Peyer's patch (tissue), 4 donors: ENCODE results near the gene ELMO1.

ENCODE experiments used
- POLR2A ChIP-seq, 2 donors: fragments of 450-650 bp; IDR thresholded peaks; one replicate each; pipeline ENCODE4 v1.5.1; 2017; ENCODE audit warnings: antibody characterized with exemption in 2 of 2, mild to moderate bottlenecking in 2 of 2, moderate library complexity in 2 of 2
- TF ChIP-seq, protein P1 (sequence below), 6 experiments: fragments of 450-650 bp in 4 of 6; fragments of 200-600 bp in 2 of 6; sonication (generic) in 1 of 6; IDR thresholded peaks; one replicate each; pipeline ENCODE4 v1.5.1; 2017 to 2019; ENCODE audit warnings: antibody characterized with exemption in 6 of 6, mild to moderate bottlenecking in 3 of 6, moderate library complexity in 1 of 6

DNA sequence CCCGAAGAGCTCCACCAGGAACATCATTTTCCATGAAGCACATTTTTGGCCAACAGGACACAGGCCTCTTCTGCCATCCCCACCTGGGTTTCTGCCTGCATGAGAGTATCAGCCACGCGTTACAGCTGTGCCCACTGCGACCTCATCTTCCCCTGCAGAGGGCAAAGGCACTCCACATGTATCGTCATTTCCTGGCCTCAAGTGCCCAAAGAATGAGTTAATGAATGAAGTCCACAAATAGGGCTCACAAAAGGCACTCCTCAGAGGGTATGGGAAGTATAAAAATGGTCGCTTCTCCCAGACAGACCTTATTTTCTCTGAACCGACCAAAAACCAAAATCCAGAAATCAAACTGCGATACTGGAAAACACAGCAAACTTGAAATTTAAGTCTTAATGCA is 18.5 kb downstream of the ELMO1 start:
- TF ChIP-seq, protein P1, sequence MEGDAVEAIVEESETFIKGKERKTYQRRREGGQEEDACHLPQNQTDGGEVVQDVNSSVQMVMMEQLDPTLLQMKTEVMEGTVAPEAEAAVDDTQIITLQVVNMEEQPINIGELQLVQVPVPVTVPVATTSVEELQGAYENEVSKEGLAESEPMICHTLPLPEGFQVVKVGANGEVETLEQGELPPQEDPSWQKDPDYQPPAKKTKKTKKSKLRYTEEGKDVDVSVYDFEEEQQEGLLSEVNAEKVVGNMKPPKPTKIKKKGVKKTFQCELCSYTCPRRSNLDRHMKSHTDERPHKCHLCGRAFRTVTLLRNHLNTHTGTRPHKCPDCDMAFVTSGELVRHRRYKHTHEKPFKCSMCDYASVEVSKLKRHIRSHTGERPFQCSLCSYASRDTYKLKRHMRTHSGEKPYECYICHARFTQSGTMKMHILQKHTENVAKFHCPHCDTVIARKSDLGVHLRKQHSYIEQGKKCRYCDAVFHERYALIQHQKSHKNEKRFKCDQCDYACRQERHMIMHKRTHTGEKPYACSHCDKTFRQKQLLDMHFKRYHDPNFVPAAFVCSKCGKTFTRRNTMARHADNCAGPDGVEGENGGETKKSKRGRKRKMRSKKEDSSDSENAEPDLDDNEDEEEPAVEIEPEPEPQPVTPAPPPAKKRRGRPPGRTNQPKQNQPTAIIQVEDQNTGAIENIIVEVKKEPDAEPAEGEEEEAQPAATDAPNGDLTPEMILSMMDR (IDR thresholded peaks at IDR 0.05), result no peak
- TF ChIP-seq POLR2A (IDR thresholded peaks at IDR 0.05), result no peak
